ENCODE results near the gene STARD10.

- TF ChIP-seq, protein P1, sequence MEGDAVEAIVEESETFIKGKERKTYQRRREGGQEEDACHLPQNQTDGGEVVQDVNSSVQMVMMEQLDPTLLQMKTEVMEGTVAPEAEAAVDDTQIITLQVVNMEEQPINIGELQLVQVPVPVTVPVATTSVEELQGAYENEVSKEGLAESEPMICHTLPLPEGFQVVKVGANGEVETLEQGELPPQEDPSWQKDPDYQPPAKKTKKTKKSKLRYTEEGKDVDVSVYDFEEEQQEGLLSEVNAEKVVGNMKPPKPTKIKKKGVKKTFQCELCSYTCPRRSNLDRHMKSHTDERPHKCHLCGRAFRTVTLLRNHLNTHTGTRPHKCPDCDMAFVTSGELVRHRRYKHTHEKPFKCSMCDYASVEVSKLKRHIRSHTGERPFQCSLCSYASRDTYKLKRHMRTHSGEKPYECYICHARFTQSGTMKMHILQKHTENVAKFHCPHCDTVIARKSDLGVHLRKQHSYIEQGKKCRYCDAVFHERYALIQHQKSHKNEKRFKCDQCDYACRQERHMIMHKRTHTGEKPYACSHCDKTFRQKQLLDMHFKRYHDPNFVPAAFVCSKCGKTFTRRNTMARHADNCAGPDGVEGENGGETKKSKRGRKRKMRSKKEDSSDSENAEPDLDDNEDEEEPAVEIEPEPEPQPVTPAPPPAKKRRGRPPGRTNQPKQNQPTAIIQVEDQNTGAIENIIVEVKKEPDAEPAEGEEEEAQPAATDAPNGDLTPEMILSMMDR (IDR thresholded peaks at IDR 0.05 in 8 of 11, conservative IDR thresholded peaks at IDR 0.05 in 3 of 11), result no peak
- no peak for TF ChIP-seq POLR2A (IDR thresholded peaks at IDR 0.05)
- TF ChIP-seq POLR2AphosphoS5 (IDR thresholded peaks at IDR 0.05), result no peak
Observed at GRCh38 chr11:72732329-72732728, 61.5 kb downstream of the STARD10 start.

All from spleen (tissue), 7 donors.